Activated T-cell treated with anti-CD3 and anti-CD28 coated beads, Interleukin-2, amount 50 U/mL, for 4 hours (primary cell): ENCODE measurements around the gene POLR3K. TPM values are rescaled to one million over a fixed set of nuclear protein-coding genes. Genes with fewer than 3 reads are reported as not detected.
"Not testable (repeated sequence)": the region's sequence is repeated elsewhere in the genome, so short reads cannot be mapped to it uniquely, and the experiment has no call there.

Experiments
- ATAC-seq, 2 donors: fragments of 200-7000 bp; cut with Tn5 transposase; one replicate each; pipeline ENCODE4 v1.10.0; 2021
- DNase-seq: peaks from one replicate; pipeline ENCODE4 v3.0.0-alpha.2; 2020
- H3K27me3 Mint-ChIP-seq: one replicate; pipeline ENCODE4 v1.8.0; 2021; ENCODE audit warnings: low read depth, mixed read lengths
- H3K36me3 Mint-ChIP-seq: one replicate; pipeline ENCODE4 v1.8.0; 2022; ENCODE audit warnings: mixed read lengths; ENCODE audit not compliant: insufficient read depth
- H3K4me1 Mint-ChIP-seq: one replicate; pipeline ENCODE4 v1.8.0; 2021; ENCODE audit warnings: low read depth, mixed read lengths
- H3K4me3 Mint-ChIP-seq: one replicate; pipeline ENCODE4 v1.8.0; 2021; ENCODE audit warnings: mild to moderate bottlenecking, moderate library complexity, mixed read lengths
- H3K9me3 Mint-ChIP-seq: one replicate; pipeline ENCODE4 v1.8.0; 2021; ENCODE audit warnings: mixed read lengths
- total RNA-seq, 3 donors: library from RNA; stranded (reverse); gene quantifications; one replicate each; pipeline ENCODE4 v1.2.1, GENCODE V29; 2021

The POLR3K gene
- total RNA-seq, 3 donors from 2014 or later: 80.8 to 89.5 (median 87.9) TPM

DNA sequence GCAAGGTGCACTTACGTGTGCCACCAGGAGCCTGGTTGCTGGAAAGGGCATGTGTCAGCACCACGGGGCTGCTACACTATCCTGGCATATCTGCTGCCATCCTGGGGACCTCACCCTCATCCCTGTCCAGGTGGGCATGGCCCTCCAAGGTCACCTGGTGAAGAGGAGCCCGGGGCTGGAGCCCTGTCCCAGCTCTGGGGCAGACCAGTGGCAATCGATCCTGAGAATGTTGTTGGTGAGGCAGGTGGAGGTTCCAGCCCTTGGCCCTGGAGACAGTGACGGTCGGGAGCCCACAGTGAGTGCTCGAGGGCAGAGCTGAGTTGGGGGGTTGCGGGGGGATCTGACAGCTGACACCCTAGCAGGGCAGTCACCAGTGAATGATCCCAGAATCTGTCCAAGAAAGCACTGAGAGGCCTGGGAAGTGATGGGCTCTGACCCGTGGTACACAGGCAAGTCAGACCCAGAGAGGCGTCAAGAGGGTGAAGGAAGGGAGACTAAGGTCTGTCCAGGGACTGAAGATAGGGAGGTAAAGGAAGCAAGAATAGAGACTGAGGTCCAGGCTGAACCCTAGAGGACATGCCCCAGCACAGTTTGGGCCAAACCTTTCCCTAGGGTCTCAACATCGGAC lies 17.6 kb downstream of the POLR3K start:
- no peak for DNase-seq
- ATAC-seq: no peak
- Mint-ChIP-seq H3K4me1 (peaks cover 25% of the 10 kb centered on the region), H3K9me3 (no peaks in the 10 kb centered on the region), H3K4me3 (no peak overlapping the region), H3K36me3 (peaks cover 7% of the 10 kb centered on the region), H3K27me3 (no peaks in the 10 kb centered on the region)

DNA sequence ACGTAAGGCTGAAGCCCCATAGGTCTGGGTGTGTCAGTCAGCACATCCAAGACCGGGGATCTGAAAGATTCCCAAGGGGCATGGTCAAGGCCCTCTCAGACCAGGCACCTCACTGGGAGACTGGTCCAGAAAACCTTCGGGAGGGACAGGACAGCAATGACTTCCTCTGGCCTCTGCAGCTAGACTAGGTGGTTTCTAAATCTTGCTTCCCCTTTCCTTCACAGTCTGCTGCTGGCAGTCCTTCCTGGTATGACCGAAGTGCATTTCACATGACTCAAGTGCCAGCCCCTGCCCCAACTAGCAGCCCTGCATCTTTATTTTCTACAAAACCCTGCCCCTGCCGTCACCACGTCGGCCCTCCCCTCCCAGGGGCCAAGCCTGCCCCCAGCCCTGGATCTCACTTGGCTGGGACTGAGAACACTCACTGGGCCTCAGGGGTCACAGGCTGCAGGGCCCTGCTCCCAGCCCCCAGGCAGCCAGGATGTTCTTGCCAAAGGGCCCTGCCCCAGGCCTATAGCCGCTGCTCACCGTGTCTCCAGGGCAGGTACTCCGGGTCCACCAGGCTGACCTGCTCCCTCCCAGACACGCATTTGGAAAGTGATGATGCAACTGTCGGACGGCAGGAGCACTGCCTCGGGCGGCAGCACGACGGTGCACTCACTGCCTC lies 18.3 kb downstream of the POLR3K start:
- Mint-ChIP-seq H3K27me3 (no peaks in the 10 kb centered on the region), H3K9me3 (no peaks in the 10 kb centered on the region), H3K4me1 (peaks cover 25% of the 10 kb centered on the region), H3K36me3 (peaks cover 7% of the 10 kb centered on the region), H3K4me3 (peak overlapping the region; percentile 3)
- ATAC-seq (no peak), DNase-seq (no peak)

DNA sequence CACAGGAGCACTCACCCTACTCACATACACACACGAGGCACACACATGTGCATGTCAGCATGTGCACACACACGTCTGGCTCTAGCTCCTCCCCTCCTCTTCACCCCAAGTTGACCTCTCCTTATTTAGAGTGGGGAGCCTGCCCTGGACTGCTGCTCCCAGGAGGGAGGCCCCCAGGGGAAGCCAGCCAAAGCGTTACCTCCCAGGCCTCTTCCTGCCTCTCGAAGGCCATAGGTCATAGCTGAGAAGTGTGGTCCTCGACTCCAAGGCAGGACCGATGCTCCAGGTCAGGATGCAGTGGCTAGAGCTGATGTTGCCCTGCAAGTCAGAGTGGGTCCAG lies 18.8 kb downstream of the POLR3K start:
- ATAC-seq (no peak), DNase-seq (no peak)
- Mint-ChIP-seq H3K4me1 (peaks cover 25% of the 10 kb centered on the region), H3K27me3 (no peaks in the 10 kb centered on the region), H3K9me3 (no peaks in the 10 kb centered on the region), H3K4me3 (peak overlapping the region; percentile 3), H3K36me3 (peaks cover 7% of the 10 kb centered on the region)

DNA sequence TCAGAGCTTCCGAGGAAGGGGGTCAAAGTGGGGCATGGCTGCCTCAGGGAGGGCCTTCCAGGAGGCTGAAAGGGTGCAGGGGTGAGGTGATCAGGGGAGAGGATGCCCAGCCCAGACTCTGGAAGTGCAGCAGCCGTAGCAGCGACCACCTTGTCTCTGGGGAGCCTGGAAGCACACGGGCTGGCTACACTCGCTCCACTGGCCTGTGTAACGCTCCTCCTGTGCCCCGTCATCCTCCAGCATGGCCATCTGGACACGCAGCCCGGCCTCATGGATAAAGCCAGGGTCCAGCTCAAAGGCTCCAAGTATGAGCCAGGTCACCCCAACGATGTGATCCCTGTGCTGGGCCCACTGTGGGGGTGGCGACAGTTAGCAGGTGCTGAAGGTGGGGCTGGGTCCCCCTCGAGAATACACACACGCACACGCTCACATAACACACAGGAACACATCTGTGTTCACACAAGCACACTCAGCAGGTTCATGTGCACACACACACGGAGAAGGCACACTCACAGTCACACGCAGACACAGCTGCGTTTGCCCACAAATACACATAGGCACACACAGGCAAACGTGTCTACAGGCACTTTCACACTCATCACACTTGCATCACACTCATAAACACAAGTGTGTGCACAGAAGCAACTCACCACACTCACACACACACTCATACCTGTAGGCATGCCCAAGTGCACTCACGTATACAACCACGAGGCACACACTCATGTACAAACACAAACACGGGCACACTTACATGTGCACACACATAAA lies 19.3 kb downstream of the POLR3K start:
- Mint-ChIP-seq H3K36me3 (peaks cover 5% of the 10 kb centered on the region), H3K4me3 (no peak overlapping the region), H3K4me1 (peaks cover 19% of the 10 kb centered on the region), H3K9me3 (no peaks in the 10 kb centered on the region), H3K27me3 (no peaks in the 10 kb centered on the region)
- no peak for DNase-seq
- ATAC-seq: no peak

DNA sequence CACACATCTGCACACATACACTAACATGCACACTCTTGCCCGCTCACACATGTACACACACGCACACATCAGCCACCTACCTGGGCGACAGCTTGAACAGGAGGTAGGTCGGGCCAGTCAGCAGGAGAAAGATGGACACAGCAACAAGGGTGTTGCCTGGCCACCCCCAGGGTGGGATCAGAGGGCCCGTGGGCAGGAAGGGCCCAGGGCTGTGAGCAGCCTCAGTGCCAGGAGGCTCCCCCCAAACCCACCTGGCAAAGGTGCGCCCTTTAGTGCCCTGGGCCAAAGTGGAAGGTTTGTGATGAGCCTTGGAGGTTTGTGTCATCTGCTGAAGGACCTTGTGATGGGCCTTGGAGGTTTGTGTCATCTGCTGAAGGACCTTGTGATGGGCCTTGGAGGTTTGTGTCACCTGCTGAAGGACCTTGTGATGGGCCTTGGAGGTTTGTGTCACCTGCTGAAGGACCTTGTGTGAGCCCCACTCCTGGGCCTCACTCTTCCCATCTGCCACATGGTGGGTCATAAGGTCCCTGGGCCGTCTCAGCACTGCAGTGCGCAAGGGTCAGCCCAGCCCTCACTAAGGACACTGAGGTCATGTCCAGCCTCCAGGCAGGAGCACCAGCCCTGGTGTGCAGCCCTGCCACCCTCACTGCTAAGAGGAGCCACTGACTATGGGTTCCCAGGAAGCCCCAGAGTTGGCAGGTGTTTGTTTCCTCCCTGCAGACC lies 20.1 kb downstream of the POLR3K start:
- not testable (repeated sequence) for H3K9me3 Mint-ChIP-seq, DNase-seq, H3K4me3 Mint-ChIP-seq, H3K27me3 Mint-ChIP-seq, H3K36me3 Mint-ChIP-seq
- H3K4me1 Mint-ChIP-seq: peaks cover 12% of the 10 kb centered on the region
- ATAC-seq: peak in 1 of 2 donors; percentile 7

DNA sequence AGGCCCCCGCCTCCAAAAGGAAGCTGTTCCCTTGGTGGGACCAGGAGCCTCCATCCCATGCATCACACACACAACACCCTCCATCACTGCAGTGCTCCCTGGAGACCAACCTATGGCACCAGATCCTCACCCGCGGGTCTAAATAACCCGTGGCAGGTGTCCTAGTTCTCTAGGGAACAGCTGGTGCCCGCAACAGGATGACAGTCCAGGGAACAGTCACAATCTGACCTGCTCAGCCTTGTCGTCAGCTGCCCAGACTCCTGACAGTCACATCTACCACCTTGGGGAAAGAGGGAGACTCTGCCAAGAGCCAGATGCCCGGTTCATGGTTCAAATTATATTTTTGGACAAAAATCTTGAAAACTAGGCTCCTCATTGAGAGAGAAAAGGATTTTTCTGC lies 22.8 kb downstream of the POLR3K start:
- not testable (repeated sequence) for H3K4me1 Mint-ChIP-seq, H3K9me3 Mint-ChIP-seq, H3K36me3 Mint-ChIP-seq, H3K4me3 Mint-ChIP-seq, DNase-seq, ATAC-seq, H3K27me3 Mint-ChIP-seq

DNA sequence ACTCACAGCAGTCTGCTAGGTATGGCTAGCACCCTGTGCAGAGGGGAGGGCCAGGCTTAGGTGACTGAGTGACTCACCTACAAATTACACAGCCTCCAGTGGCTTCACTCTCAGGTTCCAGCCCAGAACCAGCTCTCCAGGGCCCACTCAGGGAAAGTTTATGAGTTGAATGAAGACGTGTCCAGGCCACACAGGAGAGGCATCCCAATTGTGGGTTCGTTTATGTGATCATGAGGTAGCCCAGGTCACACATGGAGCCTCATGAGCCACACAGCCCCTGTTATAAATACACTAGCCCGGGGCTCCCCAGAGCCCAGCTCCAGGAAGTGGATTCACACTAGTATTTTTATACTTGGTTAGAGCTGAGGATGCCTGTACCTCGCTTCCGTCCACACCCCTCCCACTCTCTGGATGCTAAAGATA lies 27.5 kb downstream of the POLR3K start:
- DNase-seq, H3K4me3 Mint-ChIP-seq, H3K9me3 Mint-ChIP-seq, H3K36me3 Mint-ChIP-seq, H3K4me1 Mint-ChIP-seq, H3K27me3 Mint-ChIP-seq: not testable (repeated sequence)
- ATAC-seq: peak; percentile 49 to 51

DNA sequence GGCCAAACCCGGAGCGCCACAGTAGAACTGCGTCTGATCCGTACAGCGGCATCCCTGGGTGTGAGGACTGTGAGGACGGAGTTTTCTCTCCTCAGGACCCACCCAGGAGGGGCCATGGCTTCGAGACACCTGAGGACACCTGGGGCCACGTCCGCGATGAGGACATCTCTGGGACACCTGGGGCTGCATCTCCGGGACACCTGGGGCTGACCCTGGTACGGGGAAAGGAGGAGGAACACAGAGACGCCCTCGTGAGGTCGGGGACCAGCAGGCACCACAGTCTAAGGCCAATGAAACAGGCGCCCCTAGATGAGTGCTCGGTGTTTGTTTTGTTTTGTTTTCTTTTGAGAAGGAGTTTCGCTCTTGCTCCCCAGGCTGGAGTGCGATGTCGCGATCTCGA lies 29.3 kb downstream of the POLR3K start:
- H3K4me1 Mint-ChIP-seq, H3K27me3 Mint-ChIP-seq, H3K36me3 Mint-ChIP-seq, DNase-seq, ATAC-seq, H3K9me3 Mint-ChIP-seq, H3K4me3 Mint-ChIP-seq: not testable (repeated sequence)

DNA sequence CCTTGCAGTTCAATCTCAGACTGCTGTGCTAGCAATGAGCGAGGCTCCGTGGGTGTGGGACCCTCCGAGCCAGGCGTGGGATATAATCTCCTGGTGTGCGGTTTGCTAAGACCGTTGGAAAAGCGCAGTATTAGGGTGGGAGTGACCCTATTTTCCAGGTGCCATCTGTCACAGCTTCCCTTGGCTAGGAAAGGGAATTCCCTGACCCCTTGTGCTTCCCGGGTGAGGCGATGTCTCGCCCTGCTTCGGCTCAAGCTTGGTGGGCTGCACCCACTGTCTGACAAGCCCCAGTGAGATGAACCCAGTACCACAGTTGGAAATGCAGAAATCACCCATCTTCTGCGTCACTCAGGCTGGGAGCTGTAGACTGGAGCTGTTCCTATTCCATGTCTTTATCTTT lies 32.5 kb downstream of the POLR3K start:
- not testable (repeated sequence) for ATAC-seq, DNase-seq, H3K9me3 Mint-ChIP-seq, H3K27me3 Mint-ChIP-seq, H3K4me3 Mint-ChIP-seq, H3K4me1 Mint-ChIP-seq, H3K36me3 Mint-ChIP-seq

DNA sequence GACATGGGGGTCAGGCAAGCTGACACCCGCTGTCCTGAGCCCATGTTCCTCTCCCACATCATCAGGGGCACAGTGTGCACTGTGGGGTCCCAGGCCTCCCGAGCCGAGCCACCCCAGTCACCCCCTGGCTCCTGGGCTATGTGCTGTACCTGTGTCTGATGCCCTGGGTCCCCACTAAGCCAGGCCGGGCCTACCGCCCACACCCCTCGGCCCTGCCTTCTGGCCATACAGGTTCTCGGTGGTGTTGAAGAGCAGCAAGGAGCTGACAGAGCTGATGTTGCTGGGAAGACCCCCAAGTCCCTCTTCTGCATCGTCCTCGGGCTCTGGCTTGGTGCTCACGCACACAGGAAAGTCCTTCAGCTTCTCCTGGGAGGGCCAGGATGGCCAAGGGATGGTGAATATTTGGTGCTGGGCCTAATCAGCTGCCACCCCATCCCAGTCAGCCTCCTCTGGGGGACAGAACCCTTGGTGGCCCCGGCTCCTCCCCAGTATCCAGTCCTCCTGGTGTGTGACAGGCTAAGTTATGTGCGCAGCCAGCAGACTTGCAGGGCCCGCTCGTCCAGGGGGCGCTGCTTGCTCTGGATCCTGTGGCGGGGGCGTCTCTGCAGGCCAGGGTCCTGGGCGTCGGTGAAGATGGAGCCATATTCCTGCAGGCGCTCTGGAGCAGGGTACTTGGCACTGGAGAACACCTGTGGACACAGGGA lies 36.2 kb downstream of the POLR3K start:
- H3K36me3 Mint-ChIP-seq, ATAC-seq, H3K9me3 Mint-ChIP-seq: not testable (repeated sequence)

DNA sequence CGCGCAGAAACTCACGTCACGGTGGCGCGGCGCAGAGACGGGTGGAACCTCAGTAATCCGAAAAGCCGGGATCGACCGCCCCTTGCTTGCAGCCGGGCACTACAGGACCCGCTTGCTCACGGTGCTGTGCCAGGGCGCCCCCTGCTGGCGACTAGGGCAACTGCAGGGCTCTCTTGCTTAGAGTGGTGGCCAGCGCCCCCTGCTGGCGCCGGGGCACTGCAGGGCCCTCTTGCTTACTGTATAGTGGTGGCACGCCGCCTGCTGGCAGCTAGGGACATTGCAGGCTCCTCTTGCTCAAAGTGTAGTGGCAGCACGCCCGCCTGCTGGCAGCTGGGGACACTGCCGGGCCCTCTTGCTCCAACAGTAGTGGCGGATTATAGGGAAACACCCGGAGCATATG lies 42.6 kb downstream of the POLR3K start:
- H3K4me3 Mint-ChIP-seq, H3K27me3 Mint-ChIP-seq, H3K9me3 Mint-ChIP-seq, H3K36me3 Mint-ChIP-seq, H3K4me1 Mint-ChIP-seq: not testable (repeated sequence)
- peak; percentile 55 to 59 for ATAC-seq
- peak; percentile 84 for DNase-seq

More for the DNA sequence above, 36.2 kb downstream of the POLR3K start:
- H3K4me1 Mint-ChIP-seq, DNase-seq, H3K4me3 Mint-ChIP-seq, H3K27me3 Mint-ChIP-seq: not testable (repeated sequence)

DNA sequence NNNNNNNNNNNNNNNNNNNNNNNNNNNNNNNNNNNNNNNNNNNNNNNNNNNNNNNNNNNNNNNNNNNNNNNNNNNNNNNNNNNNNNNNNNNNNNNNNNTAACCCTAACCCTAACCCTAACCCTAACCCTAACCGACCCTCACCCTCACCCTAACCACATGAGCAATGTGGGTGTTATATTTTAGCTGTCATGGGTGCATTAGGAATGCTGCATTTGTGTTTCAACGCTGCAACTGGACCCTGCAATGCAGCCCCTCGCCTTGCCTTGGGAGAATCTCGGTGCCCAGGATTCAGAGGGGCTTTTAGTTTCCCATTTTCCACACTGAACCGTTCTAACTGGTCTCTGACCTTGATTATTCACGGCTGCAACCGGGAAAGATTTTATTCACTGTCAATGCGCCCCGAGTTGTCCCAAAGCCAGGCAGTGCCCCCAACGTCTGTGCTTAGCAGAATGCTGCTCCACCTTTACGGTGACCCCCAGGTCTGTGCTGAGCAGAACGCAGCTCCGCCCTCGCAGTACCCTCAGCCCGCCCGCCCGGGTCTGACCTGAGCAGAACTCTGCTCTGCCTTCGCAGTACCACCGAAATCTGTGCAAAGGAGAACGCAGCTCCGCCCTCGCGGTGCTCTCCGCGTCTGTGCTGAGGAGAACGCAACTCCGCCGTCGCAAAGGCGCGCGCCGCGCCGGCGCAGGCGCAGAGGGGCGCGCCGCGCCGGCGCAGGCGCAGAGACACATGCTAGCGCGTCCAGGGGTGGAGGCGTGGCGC lies 43.3 kb downstream of the POLR3K start:
- Mint-ChIP-seq H3K4me1 (no peaks in the 10 kb centered on the region), H3K36me3 (no peaks in the 10 kb centered on the region), H3K9me3 (no peaks in the 10 kb centered on the region), H3K27me3 (no peaks in the 10 kb centered on the region), H3K4me3 (peak overlapping the region; percentile 70)
- ATAC-seq (peak; percentile 97), DNase-seq (no peak)
